Transverse colon (tissue), 4 donors: ENCODE results near the gene ITPR2. TPM values are rescaled to one million over a fixed set of nuclear protein-coding genes. Genes with fewer than 3 reads are reported as not detected.

Experiments used
- DNase-seq: peaks from one replicate; pipeline ENCODE4 v3.0.0-alpha.2; 2019
- H3K27ac ChIP-seq, 4 donors: fragments of 200-600 bp; sonication (generic); 2 replicates each; pipeline ENCODE4 v1.5.1; 2016 to 2018; ENCODE audit warnings: inconsistent platforms in 4 of 4
- H3K27me3 ChIP-seq: fragments of 200-600 bp; sonication (generic); 2 replicates; pipeline ENCODE4 v1.5.1; 2017; ENCODE audit warnings: inconsistent platforms
- H3K36me3 ChIP-seq, 4 donors: fragments of 200-600 bp; sonication (generic); 2 replicates each; pipeline ENCODE4 v1.5.1; 2017 to 2019; ENCODE audit warnings: inconsistent platforms in 4 of 4
- H3K4me1 ChIP-seq, 4 donors: fragments of 200-600 bp; sonication (generic); 2 replicates each; pipeline ENCODE4 v1.5.1; 2017 to 2020; ENCODE audit warnings: inconsistent platforms in 4 of 4
- H3K4me3 ChIP-seq, 4 donors: fragments of 200-600 bp; sonication (generic); 1 replicate in 1 of 4; 2 replicates in 3 of 4; pipeline versions ENCODE4 v1.5.1 to v1.6.1; 2017 to 2019; ENCODE audit warnings: inconsistent platforms in 4 of 4
- H3K9me3 ChIP-seq, 2 donors: fragments of 200-600 bp; sonication (generic); 2 replicates each; pipeline ENCODE4 v1.5.1; 2017 to 2019; ENCODE audit warnings: inconsistent platforms in 2 of 2
- CTCF ChIP-seq, 5 experiments: fragments of 200-600 bp in 3 of 5; fragments of 450-650 bp in 2 of 5; sonication (generic) in 3 of 5; IDR thresholded peaks; 1 replicate in 2 of 5; 2 replicates in 3 of 5; pipeline ENCODE4 v1.5.1; 2016 to 2017; ENCODE audit warnings: antibody characterized with exemption in 5 of 5, inconsistent platforms in 3 of 5, mild to moderate bottlenecking in 2 of 5, moderate library complexity in 1 of 5
- EP300 ChIP-seq: sonication (generic); formaldehyde crosslinking; IDR thresholded peaks from one replicate; pipeline ENCODE4 v1.6.1; 2017; ENCODE audit warnings: antibody characterized with exemption, low read depth
- POLR2A ChIP-seq: fragments of 450-650 bp; IDR thresholded peaks from one replicate; pipeline ENCODE4 v1.6.1; 2016; ENCODE audit warnings: antibody characterized with exemption, mild to moderate bottlenecking, moderate library complexity
- POLR2AphosphoS5 ChIP-seq, 3 donors: sonication (generic); formaldehyde crosslinking; IDR thresholded peaks; one replicate each; pipeline ENCODE4 v1.6.1; 2016; ENCODE audit warnings: antibody characterized with exemption in 3 of 3
- WGBS, 2 donors: methylation state at CpG; one replicate each; pipeline ENCODE4 v1.1.5; 2018; ENCODE audit warnings: low coverage in 1 of 2; 5-methylcytosine and 5-hydroxymethylcytosine counted together
- in situ Hi-C, 4 donors: fragments of 200-750 bp; cut with MboI; loops; one replicate each; pipeline versions ENCODE4 v1.15.0 to v1.15.1; 2017; ENCODE audit warnings: low sequenced_read_pairs in 3 of 4, low pct_ligation_motif_present in 1 of 4, low pct_unique_long_range_greater_than_20kb in 1 of 4
- intact Hi-C: fragments of 100-400 bp; cut with DNase I; formaldehyde crosslinking; loops from one replicate; pipeline ENCODE4 v1.15.1; 2023; ENCODE audit warnings: low total_unique reads
- total RNA-seq, 4 donors: library from RNA; depleted of rRNA; stranded (reverse); fragments of >200 nt; gene quantifications; one replicate each; pipeline ENCODE4 v1.1.0, GENCODE V29; 2016

The ITPR2 gene
- total RNA-seq, 4 donors from 2014 or later: 29.8 to 60.5 (median 41.2) TPM

DNA sequence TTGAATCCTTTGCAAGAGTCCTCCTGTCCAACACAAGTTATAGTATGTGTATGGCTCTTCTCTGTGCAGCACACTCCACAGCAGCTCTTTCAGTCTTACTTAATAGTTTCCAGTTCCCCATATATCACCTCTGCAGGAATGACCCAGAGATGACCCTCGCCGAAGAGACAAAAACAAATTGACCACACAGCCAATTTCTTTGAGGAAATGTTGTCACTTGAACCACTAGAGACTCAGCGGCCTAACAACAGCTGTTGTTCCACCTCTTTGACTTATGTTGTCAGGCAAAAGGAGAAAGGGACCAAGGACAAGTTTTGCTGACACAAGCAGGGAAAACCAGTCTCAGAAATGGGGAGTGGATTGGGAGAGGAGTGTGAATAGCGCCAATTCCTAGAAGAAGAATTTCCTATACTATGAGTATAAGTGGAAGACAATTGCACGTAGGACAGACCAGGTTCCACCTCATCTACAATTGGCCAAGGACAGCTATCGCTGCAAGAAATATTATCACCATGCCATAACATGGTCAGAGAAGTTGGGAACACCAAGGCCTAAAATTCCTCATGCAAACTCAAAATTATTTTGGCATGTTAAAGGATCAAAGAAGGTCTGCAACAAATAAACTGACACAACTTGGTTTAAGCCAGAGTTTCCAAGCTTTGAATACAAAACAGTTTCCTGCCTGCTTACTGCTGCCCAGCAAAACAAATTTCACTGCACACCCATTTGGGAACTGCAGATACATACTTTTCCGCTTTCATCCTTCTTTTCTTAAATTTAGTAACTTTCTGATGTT is 41.7 kb upstream of the ITPR2 start:
- in situ Hi-C loops (no loop called here), intact Hi-C loops (no loop called here)
- DNase-seq: no peak
- H3K4me3 ChIP-seq: no peak overlapping the region
- no peak overlapping the region for H3K27ac ChIP-seq
- peaks cover 12 to 25% (median 20%) of the 10 kb centered on the region in 4 donors for H3K4me1 ChIP-seq
- TF ChIP-seq CTCF (IDR thresholded peaks at IDR 0.05) (no peak), EP300 (no peak), POLR2A (no peak), POLR2AphosphoS5 (IDR thresholded peaks at IDR 0.05) (no peak)
- H3K9me3 ChIP-seq: no peaks in the 10 kb centered on the region
- H3K27me3 ChIP-seq: no peaks in the 10 kb centered on the region
- 73 to 100% methylated on average over 1 to 7 of the region's 7 CpGs for WGBS, 2 donors
- H3K36me3 ChIP-seq: no peaks in the 10 kb centered on the region

GRCh38 chr12:26872625-26873024 is 39.6 kb upstream of the ITPR2 start:
- 63 to 71% methylated on average over 1 of the region's 1 CpG for WGBS, 2 donors
- intact Hi-C loops: no loop called here
- in situ Hi-C loops: no loop called here
- no peak overlapping the region for H3K4me3 ChIP-seq
- no peaks in the 10 kb centered on the region for H3K9me3 ChIP-seq
- no peak overlapping the region for H3K27ac ChIP-seq
- no peaks in the 10 kb centered on the region for H3K27me3 ChIP-seq
- no peak for DNase-seq
- H3K4me1 ChIP-seq: peaks cover 6 to 14% (median 10%) of the 10 kb centered on the region in 4 donors
- H3K36me3 ChIP-seq: no peaks in the 10 kb centered on the region
- TF ChIP-seq EP300 (no peak), POLR2A (no peak), CTCF (IDR thresholded peaks at IDR 0.05) (no peak), POLR2AphosphoS5 (IDR thresholded peaks at IDR 0.05) (no peak)

DNA sequence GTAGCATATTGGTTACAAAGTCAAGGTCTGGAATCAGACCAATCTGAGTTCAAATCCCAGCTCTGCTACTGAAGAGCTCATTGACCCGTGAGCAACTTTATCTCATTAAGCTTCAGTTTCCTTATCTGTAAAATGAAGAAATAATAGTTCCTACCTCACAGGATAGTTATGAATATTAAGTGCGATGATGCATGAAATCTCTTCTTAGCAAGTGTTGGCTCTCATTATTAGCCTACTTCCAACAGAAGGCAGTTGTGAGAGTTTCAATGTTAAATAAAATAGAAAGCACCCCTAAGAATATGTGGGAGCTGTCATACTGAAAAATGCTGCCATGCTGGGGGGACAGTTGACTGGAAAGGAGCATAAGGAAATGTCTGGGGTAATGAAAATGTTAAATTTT is 39.0 kb upstream of the ITPR2 start:
- Histone ChIP-seq H3K4me1 (peaks cover 6 to 14% (median 10%) of the 10 kb centered on the region in 4 donors), H3K4me3 (no peak overlapping the region), H3K27me3 (no peaks in the 10 kb centered on the region), H3K36me3 (no peaks in the 10 kb centered on the region), H3K9me3 (no peaks in the 10 kb centered on the region), H3K27ac (no peak overlapping the region)
- TF ChIP-seq POLR2A: no peak
- intact Hi-C loops (no loop called here), in situ Hi-C loops (no loop called here)
- no peak for DNase-seq
- WGBS, 2 donors: 83 to 94% methylated on average over 2 of the region's 2 CpGs

DNA sequence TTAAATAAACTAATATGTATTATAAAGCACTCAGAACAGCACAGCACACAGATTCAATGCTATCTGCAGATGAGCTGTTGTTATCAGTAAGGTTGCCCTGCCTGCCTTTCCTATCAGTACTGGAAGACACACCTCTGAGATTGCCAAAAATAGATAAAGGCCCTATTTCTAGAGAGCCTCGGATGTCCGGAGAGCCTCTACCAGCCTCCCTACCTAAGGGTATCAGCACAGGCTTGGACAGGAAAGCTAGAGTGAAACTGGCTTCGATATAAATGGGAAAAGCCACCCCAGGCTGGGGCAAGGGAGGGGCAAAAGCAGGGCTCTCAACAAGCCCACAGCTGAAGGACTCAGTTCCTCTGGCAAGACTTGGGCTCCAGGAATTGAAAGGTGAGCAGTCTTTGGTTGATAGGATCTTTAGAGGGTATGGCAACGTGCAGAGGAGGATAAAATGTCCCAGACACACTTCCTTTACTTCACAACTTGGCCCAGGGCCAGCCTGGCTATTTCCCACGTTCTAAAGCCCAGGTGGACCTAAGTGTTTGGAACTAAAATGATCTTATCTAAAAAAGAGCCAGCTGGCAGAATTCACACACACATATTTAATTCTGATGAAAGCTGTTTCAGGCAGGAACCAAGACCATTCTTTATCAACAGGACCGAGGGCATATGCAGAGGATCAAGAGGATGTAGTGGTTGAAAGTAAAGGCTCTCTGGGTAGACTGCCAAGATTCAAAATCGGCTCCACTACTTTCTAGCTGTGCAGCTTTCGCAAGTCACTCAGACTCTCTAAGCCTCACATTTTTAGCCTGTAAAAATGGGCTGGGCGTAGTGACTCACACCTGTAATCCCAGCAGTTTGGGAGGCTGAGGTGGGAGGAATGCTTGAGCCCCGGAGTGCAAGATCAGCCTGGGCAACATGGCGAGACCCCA is 37.8 kb upstream of the ITPR2 start:
- DNase-seq: peak; percentile 19
- Histone ChIP-seq H3K4me1 (peaks cover 6 to 14% (median 10%) of the 10 kb centered on the region in 4 donors), H3K9me3 (no peaks in the 10 kb centered on the region), H3K27me3 (no peaks in the 10 kb centered on the region), H3K4me3 (no peak overlapping the region), H3K36me3 (no peaks in the 10 kb centered on the region), H3K27ac (peak overlapping the region in 2 of 4 donors; percentile 10 to 38)
- 7 to 34% methylated on average over 3 to 11 of the region's 11 CpGs for WGBS, 2 donors
- in situ Hi-C loops: no loop called here
- TF ChIP-seq CTCF (IDR thresholded peaks at IDR 0.05): no peak
- no peak for TF ChIP-seq POLR2AphosphoS5 (IDR thresholded peaks at IDR 0.05)
- TF ChIP-seq POLR2A: no peak
- no peak for TF ChIP-seq EP300
- intact Hi-C loops: no loop called here
